WTC11 (cell line): ENCODE results near the gene ZNF774. TPM values are rescaled to one million over a fixed set of nuclear protein-coding genes. Genes with fewer than 3 reads are reported as not detected.
A peak's percentile ranks its signal among the peaks of the same experiment; 100 is the strongest.

Experiments used
- ATAC-seq: fragments of 200-7000 bp; cut with Tn5 transposase; 2 replicates; pipeline ENCODE4 v1.10.0; 2021; ENCODE audit warnings: mild to moderate bottlenecking, moderate library complexity
- CTCF ChIA-PET: fragments of 300-600 bp; sonication (Branson Sonifier 250); formaldehyde crosslinking; loops from one replicate; lab custom pipeline; 2021; ENCODE audit warnings: antibody characterized with exemption; lab: Charles Lee
- POLR2A ChIA-PET: fragments of 350-600 bp; sonication (Branson Sonifier 250); formaldehyde crosslinking; loops from one replicate; lab custom pipeline; 2021; ENCODE audit warnings: antibody characterized with exemption; lab: Charles Lee
- DNase-seq: peaks from one replicate; pipeline ENCODE4 v3.0.0; 2021; ENCODE audit warnings: low spot score
- H3K27ac Mint-ChIP-seq: 2 replicates; pipeline ENCODE4 v1.8.0; 2021; ENCODE audit warnings: mixed read lengths
- H3K27me3 Mint-ChIP-seq: 2 replicates; pipeline ENCODE4 v1.8.0; 2021; ENCODE audit warnings: low read depth, mild to moderate bottlenecking, moderate library complexity, mixed read lengths
- H3K36me3 Mint-ChIP-seq: 2 replicates; pipeline ENCODE4 v1.8.0; 2021; ENCODE audit warnings: mixed read lengths
- H3K4me1 Mint-ChIP-seq: 2 replicates; pipeline ENCODE4 v1.8.0; 2022; ENCODE audit warnings: mixed read lengths
- H3K4me3 Mint-ChIP-seq: 2 replicates; pipeline ENCODE4 v1.8.0; 2021; ENCODE audit warnings: mild to moderate bottlenecking, moderate library complexity, mixed read lengths
- H3K9me3 Mint-ChIP-seq: 2 replicates; pipeline ENCODE4 v1.8.0; 2021; ENCODE audit warnings: mixed read lengths
- ESRRA ChIP-seq: sonication (generic); formaldehyde crosslinking; IDR thresholded peaks from 2 replicates; pipeline ENCODE4 v1.8.1; 2022; ENCODE audit warnings: mild to moderate bottlenecking, missing genetic modification reagents, borderline replicate concordance
- GTF2I ChIP-seq: fragments of 250-450 bp; sonication (Bioruptor Pico); conservative IDR thresholded peaks from 2 replicates; pipeline ENCODE4 v1.4.0; 2021; ENCODE audit warnings: mild to moderate bottlenecking
- NFYB ChIP-seq: sonication (generic); formaldehyde crosslinking; conservative IDR thresholded peaks from 2 replicates; pipeline ENCODE4 v1.8.0; 2022; ENCODE audit warnings: low read depth, missing genetic modification reagents
- NR1H2 ChIP-seq: sonication (generic); formaldehyde crosslinking; IDR thresholded peaks from 2 replicates; pipeline ENCODE4 v1.9.0; 2021; ENCODE audit warnings: mild to moderate bottlenecking, moderate library complexity, missing genetic modification reagents
- PRRX2 ChIP-seq: fragments of 250-450 bp; sonication (Bioruptor Pico); IDR thresholded peaks from 2 replicates; pipeline ENCODE4 v1.8.0; 2021; ENCODE audit warnings: mild to moderate bottlenecking
- SMAD3 ChIP-seq: sonication (generic); formaldehyde crosslinking; IDR thresholded peaks from 2 replicates; pipeline ENCODE4 v1.8.0; 2022; ENCODE audit warnings: missing genetic modification reagents, mild to moderate bottlenecking, borderline replicate concordance
- SMAD4 ChIP-seq: sonication (generic); formaldehyde crosslinking; IDR thresholded peaks from 2 replicates; pipeline ENCODE4 v1.8.0; 2022; ENCODE audit warnings: mild to moderate bottlenecking, missing genetic modification reagents
- TP53 ChIP-seq: sonication (generic); formaldehyde crosslinking; IDR thresholded peaks from 2 replicates; pipeline ENCODE4 v1.8.1; 2023; ENCODE audit warnings: mild to moderate bottlenecking, missing genetic modification reagents
- ZNF138 ChIP-seq: sonication (generic); formaldehyde crosslinking; conservative IDR thresholded peaks from 2 replicates; pipeline ENCODE4 v1.8.1; 2022; ENCODE audit warnings: mild to moderate bottlenecking, moderate library complexity, missing genetic modification reagents
- ZNF317 ChIP-seq: sonication (generic); formaldehyde crosslinking; IDR thresholded peaks from 2 replicates; pipeline ENCODE4 v1.8.1; 2023; ENCODE audit warnings: low read depth, mild to moderate bottlenecking, moderate library complexity, missing genetic modification reagents, borderline replicate concordance
- total RNA-seq: library from RNA; stranded (reverse); gene quantifications from 3 replicates; pipeline ENCODE4 v1.2.3, GENCODE V29; 2021
- TF ChIP-seq, protein P1 (sequence below): sonication (generic); formaldehyde crosslinking; IDR thresholded peaks from 2 replicates; pipeline ENCODE4 v1.8.1; 2023; ENCODE audit warnings: mild to moderate bottlenecking, moderate library complexity, missing genetic modification reagents
- TF ChIP-seq, protein P2 (sequence below): sonication (generic); formaldehyde crosslinking; IDR thresholded peaks from 2 replicates; pipeline ENCODE4 v1.8.0; 2023; ENCODE audit warnings: missing genetic modification reagents, mild to moderate bottlenecking, borderline replicate concordance
- TF ChIP-seq, protein P3 (sequence below): sonication (generic); formaldehyde crosslinking; IDR thresholded peaks from 2 replicates; pipeline ENCODE4 v1.8.1; 2023; ENCODE audit warnings: mild to moderate bottlenecking, missing genetic modification reagents
- TF ChIP-seq, protein P4 (sequence below): sonication (generic); formaldehyde crosslinking; IDR thresholded peaks from 2 replicates; pipeline ENCODE4 v1.8.0; 2022; ENCODE audit warnings: mild to moderate bottlenecking, missing genetic modification reagents
- TF ChIP-seq, protein P5 (sequence below): fragments of 250-450 bp; sonication (Bioruptor Pico); IDR thresholded peaks from 2 replicates; pipeline ENCODE4 v1.9.0; 2021; ENCODE audit warnings: moderate library complexity, mild to moderate bottlenecking, inconsistent platforms, borderline replicate concordance
- TF ChIP-seq, protein P6 (sequence below): sonication (generic); formaldehyde crosslinking; IDR thresholded peaks from 2 replicates; pipeline ENCODE4 v1.8.1; 2022; ENCODE audit warnings: mild to moderate bottlenecking, moderate library complexity, missing genetic modification reagents
- TF ChIP-seq, protein P7 (sequence below): sonication (generic); formaldehyde crosslinking; IDR thresholded peaks from 2 replicates; pipeline ENCODE4 v1.8.1; 2022; ENCODE audit warnings: missing genetic modification reagents, borderline replicate concordance
- TF ChIP-seq, protein P8 (sequence below): sonication (generic); formaldehyde crosslinking; IDR thresholded peaks from 2 replicates; pipeline ENCODE4 v1.8.1; 2022; ENCODE audit warnings: mild to moderate bottlenecking, missing genetic modification reagents, moderate library complexity, borderline replicate concordance
- TF ChIP-seq, protein P9 (sequence below): sonication (generic); formaldehyde crosslinking; IDR thresholded peaks from 2 replicates; pipeline ENCODE4 v1.8.0; 2022; ENCODE audit warnings: mild to moderate bottlenecking, missing genetic modification reagents

Gene ZNF774
- total RNA-seq, 1 experiment from 2014 or later: 2.6 TPM

DNA sequence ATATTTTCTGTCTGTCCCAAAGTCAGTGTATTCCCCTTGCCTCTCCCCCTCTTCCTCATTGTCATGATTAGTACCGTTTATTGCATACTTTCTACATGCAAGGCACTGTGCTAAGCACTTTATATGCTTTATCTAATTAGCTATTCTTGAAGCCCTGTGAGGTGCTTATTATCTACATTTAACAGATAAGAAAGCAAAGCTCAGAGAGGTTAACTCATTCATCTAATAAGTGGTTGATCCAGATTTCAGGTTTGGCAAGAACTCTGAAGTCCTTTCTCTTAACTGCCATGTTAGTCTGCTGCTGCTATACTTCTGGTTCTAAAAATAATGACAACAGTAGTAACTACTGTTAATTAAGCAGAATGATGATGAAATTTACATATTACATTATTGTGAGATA lies 49.4 kb downstream of the ZNF774 start (continued):
- TF ChIP-seq, protein P1, sequence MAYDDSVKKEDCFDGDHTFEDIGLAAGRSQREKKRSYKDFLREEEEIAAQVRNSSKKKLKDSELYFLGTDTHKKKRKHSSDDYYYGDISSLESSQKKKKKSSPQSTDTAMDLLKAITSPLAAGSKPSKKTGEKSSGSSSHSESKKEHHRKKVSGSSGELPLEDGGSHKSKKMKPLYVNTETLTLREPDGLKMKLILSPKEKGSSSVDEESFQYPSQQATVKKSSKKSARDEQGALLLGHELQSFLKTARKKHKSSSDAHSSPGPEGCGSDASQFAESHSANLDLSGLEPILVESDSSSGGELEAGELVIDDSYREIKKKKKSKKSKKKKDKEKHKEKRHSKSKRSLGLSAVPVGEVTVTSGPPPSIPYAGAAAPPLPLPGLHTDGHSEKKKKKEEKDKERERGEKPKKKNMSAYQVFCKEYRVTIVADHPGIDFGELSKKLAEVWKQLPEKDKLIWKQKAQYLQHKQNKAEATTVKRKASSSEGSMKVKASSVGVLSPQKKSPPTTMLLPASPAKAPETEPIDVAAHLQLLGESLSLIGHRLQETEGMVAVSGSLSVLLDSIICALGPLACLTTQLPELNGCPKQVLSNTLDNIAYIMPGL: no peak
- TF ChIP-seq ZNF138: no peak
- TF ChIP-seq NR1H2 (CRISPR knock-in tag): no peak
- no peak for TF ChIP-seq SMAD4 (CRISPR knock-in tag)
- TF ChIP-seq, protein P2, sequence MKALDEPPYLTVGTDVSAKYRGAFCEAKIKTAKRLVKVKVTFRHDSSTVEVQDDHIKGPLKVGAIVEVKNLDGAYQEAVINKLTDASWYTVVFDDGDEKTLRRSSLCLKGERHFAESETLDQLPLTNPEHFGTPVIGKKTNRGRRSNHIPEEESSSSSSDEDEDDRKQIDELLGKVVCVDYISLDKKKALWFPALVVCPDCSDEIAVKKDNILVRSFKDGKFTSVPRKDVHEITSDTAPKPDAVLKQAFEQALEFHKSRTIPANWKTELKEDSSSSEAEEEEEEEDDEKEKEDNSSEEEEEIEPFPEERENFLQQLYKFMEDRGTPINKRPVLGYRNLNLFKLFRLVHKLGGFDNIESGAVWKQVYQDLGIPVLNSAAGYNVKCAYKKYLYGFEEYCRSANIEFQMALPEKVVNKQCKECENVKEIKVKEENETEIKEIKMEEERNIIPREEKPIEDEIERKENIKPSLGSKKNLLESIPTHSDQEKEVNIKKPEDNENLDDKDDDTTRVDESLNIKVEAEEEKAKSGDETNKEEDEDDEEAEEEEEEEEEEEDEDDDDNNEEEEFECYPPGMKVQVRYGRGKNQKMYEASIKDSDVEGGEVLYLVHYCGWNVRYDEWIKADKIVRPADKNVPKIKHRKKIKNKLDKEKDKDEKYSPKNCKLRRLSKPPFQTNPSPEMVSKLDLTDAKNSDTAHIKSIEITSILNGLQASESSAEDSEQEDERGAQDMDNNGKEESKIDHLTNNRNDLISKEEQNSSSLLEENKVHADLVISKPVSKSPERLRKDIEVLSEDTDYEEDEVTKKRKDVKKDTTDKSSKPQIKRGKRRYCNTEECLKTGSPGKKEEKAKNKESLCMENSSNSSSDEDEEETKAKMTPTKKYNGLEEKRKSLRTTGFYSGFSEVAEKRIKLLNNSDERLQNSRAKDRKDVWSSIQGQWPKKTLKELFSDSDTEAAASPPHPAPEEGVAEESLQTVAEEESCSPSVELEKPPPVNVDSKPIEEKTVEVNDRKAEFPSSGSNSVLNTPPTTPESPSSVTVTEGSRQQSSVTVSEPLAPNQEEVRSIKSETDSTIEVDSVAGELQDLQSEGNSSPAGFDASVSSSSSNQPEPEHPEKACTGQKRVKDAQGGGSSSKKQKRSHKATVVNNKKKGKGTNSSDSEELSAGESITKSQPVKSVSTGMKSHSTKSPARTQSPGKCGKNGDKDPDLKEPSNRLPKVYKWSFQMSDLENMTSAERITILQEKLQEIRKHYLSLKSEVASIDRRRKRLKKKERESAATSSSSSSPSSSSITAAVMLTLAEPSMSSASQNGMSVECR (CRISPR knock-in tag): no peak
- no peak for TF ChIP-seq PRRX2 (CRISPR knock-in tag)
- TF ChIP-seq, protein P3, sequence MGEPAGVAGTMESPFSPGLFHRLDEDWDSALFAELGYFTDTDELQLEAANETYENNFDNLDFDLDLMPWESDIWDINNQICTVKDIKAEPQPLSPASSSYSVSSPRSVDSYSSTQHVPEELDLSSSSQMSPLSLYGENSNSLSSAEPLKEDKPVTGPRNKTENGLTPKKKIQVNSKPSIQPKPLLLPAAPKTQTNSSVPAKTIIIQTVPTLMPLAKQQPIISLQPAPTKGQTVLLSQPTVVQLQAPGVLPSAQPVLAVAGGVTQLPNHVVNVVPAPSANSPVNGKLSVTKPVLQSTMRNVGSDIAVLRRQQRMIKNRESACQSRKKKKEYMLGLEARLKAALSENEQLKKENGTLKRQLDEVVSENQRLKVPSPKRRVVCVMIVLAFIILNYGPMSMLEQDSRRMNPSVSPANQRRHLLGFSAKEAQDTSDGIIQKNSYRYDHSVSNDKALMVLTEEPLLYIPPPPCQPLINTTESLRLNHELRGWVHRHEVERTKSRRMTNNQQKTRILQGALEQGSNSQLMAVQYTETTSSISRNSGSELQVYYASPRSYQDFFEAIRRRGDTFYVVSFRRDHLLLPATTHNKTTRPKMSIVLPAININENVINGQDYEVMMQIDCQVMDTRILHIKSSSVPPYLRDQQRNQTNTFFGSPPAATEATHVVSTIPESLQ (CRISPR knock-in tag): no peak
- no peak for TF ChIP-seq SMAD3 (CRISPR knock-in tag)
- TF ChIP-seq, protein P4, sequence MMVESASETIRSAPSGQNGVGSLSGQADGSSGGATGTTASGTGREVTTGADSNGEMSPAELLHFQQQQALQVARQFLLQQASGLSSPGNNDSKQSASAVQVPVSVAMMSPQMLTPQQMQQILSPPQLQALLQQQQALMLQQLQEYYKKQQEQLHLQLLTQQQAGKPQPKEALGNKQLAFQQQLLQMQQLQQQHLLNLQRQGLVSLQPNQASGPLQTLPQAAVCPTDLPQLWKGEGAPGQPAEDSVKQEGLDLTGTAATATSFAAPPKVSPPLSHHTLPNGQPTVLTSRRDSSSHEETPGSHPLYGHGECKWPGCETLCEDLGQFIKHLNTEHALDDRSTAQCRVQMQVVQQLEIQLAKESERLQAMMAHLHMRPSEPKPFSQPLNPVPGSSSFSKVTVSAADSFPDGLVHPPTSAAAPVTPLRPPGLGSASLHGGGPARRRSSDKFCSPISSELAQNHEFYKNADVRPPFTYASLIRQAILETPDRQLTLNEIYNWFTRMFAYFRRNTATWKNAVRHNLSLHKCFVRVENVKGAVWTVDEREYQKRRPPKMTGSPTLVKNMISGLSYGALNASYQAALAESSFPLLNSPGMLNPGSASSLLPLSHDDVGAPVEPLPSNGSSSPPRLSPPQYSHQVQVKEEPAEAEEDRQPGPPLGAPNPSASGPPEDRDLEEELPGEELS (CRISPR knock-in tag): no peak

DNA sequence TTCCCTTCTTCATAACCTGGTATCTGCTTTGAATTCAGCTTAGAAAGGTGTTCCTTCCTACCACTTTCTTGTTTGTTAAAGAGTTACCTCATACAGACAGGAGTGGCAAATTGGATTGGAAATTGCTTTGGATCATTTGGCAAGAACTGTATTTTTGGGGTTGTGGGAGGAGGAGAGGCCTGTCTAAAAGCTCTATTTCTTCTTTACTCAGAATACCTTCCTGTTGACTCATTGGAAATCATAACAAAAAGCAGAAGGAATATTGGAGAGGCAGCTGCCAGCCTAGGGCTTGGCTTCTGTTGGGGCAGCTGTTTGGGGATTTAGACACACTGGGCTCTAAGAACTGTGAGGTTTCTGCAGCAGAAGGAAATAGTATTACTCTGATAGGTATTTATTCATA lies 50.1 kb downstream of the ZNF774 start:
- POLR2A ChIA-PET: interaction anchor here (1.1 kb wide), 1 partner anchor 14 kb away, joined by 3 read pairs; no protein-coding TSS in a partner anchor

More for the DNA sequence above, 50.1 kb downstream of the ZNF774 start:
- Mint-ChIP-seq H3K27ac (peak overlapping the region; percentile 95), H3K9me3 (no peaks in the 10 kb centered on the region), H3K27me3 (no peaks in the 10 kb centered on the region), H3K36me3 (no peaks in the 10 kb centered on the region), H3K4me3 (no peak overlapping the region), H3K4me1 (peaks cover 69% of the 10 kb centered on the region)
- ATAC-seq (no peak), DNase-seq (no peak)
- CTCF ChIA-PET: interaction anchor here (0.8 to 1.3 kb wide), 2 partner anchors 12 to 14 kb away, joined by 3 to 4 read pairs; partner anchors contain the start of gene IQGAP1
- TF ChIP-seq, protein P5, sequence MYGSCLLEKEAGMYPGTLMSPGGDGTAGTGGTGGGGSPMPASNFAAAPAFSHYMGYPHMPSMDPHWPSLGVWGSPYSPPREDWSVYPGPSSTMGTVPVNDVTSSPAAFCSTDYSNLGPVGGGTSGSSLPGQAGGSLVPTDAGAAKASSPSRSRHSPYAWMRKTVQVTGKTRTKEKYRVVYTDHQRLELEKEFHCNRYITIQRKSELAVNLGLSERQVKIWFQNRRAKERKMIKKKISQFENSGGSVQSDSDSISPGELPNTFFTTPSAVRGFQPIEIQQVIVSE (CRISPR knock-in tag): no peak
- TF ChIP-seq GTF2I (CRISPR knock-in tag): no peak
- no peak for TF ChIP-seq ZNF317 (CRISPR knock-in tag)
- TF ChIP-seq ESRRA (CRISPR knock-in tag): no peak
- TF ChIP-seq, protein P6, sequence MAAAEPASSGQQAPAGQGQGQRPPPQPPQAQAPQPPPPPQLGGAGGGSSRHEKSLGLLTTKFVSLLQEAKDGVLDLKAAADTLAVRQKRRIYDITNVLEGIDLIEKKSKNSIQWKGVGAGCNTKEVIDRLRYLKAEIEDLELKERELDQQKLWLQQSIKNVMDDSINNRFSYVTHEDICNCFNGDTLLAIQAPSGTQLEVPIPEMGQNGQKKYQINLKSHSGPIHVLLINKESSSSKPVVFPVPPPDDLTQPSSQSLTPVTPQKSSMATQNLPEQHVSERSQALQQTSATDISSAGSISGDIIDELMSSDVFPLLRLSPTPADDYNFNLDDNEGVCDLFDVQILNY (CRISPR knock-in tag): no peak
- TF ChIP-seq, protein P7, sequence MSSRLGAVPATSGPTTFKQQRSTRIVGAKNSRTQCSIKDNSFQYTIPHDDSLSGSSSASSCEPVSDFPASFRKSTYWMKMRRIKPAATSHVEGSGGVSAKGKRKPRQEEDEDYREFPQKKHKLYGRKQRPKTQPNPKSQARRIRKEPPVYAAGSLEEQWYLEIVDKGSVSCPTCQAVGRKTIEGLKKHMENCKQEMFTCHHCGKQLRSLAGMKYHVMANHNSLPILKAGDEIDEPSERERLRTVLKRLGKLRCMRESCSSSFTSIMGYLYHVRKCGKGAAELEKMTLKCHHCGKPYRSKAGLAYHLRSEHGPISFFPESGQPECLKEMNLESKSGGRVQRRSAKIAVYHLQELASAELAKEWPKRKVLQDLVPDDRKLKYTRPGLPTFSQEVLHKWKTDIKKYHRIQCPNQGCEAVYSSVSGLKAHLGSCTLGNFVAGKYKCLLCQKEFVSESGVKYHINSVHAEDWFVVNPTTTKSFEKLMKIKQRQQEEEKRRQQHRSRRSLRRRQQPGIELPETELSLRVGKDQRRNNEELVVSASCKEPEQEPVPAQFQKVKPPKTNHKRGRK (CRISPR knock-in tag): no peak
- no peak for TF ChIP-seq SMAD4 (CRISPR knock-in tag)
- no peak for TF ChIP-seq NFYB (CRISPR knock-in tag)
- TF ChIP-seq TP53: no peak
- TF ChIP-seq, protein P8, sequence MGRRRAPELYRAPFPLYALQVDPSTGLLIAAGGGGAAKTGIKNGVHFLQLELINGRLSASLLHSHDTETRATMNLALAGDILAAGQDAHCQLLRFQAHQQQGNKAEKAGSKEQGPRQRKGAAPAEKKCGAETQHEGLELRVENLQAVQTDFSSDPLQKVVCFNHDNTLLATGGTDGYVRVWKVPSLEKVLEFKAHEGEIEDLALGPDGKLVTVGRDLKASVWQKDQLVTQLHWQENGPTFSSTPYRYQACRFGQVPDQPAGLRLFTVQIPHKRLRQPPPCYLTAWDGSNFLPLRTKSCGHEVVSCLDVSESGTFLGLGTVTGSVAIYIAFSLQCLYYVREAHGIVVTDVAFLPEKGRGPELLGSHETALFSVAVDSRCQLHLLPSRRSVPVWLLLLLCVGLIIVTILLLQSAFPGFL (CRISPR knock-in tag): no peak
- TF ChIP-seq, protein P9, sequence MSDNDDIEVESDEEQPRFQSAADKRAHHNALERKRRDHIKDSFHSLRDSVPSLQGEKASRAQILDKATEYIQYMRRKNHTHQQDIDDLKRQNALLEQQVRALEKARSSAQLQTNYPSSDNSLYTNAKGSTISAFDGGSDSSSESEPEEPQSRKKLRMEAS (CRISPR knock-in tag): no peak
